NB4 (cell line): ENCODE measurements around the gene ADPRS.

Experiments
- DNase-seq: peaks from one replicate; pipeline ENCODE4 v3.0.0; 2010; ENCODE audit warnings: low read depth
- H3K4me3 ChIP-seq: one replicate; pipeline ENCODE4 v1.5.1; 2011; ENCODE audit warnings: mild to moderate bottlenecking, low read depth, low read length, moderate library complexity
- MAX ChIP-seq: IDR thresholded peaks from 2 replicates; pipeline ENCODE4 v1.6.1; 2011; ENCODE audit warnings: low read depth, low read length
- MYC ChIP-seq: IDR thresholded peaks from 2 replicates; pipeline ENCODE4 v1.6.1; 2011; ENCODE audit warnings: low read depth, low read length
- POLR2A ChIP-seq: IDR thresholded peaks from 2 replicates; pipeline ENCODE4 v1.6.1; 2011; ENCODE audit warnings: mild to moderate bottlenecking; ENCODE audit not compliant: insufficient read length; ENCODE audit errors: extremely low read depth
- TF ChIP-seq, protein P1 (sequence below): IDR thresholded peaks from one replicate; pipeline ENCODE4 v1.5.1; 2012; ENCODE audit warnings: low read depth, low read length

ADPRS gene

GRCh38 chr1:36086529-36087232, 2.0 kb upstream of the ADPRS start:
- DNase-seq: no peak
- TF ChIP-seq MAX: no peak
- no peak for TF ChIP-seq MYC
- TF ChIP-seq, protein P1, sequence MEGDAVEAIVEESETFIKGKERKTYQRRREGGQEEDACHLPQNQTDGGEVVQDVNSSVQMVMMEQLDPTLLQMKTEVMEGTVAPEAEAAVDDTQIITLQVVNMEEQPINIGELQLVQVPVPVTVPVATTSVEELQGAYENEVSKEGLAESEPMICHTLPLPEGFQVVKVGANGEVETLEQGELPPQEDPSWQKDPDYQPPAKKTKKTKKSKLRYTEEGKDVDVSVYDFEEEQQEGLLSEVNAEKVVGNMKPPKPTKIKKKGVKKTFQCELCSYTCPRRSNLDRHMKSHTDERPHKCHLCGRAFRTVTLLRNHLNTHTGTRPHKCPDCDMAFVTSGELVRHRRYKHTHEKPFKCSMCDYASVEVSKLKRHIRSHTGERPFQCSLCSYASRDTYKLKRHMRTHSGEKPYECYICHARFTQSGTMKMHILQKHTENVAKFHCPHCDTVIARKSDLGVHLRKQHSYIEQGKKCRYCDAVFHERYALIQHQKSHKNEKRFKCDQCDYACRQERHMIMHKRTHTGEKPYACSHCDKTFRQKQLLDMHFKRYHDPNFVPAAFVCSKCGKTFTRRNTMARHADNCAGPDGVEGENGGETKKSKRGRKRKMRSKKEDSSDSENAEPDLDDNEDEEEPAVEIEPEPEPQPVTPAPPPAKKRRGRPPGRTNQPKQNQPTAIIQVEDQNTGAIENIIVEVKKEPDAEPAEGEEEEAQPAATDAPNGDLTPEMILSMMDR: no peak
- no peak for TF ChIP-seq POLR2A

DNA sequence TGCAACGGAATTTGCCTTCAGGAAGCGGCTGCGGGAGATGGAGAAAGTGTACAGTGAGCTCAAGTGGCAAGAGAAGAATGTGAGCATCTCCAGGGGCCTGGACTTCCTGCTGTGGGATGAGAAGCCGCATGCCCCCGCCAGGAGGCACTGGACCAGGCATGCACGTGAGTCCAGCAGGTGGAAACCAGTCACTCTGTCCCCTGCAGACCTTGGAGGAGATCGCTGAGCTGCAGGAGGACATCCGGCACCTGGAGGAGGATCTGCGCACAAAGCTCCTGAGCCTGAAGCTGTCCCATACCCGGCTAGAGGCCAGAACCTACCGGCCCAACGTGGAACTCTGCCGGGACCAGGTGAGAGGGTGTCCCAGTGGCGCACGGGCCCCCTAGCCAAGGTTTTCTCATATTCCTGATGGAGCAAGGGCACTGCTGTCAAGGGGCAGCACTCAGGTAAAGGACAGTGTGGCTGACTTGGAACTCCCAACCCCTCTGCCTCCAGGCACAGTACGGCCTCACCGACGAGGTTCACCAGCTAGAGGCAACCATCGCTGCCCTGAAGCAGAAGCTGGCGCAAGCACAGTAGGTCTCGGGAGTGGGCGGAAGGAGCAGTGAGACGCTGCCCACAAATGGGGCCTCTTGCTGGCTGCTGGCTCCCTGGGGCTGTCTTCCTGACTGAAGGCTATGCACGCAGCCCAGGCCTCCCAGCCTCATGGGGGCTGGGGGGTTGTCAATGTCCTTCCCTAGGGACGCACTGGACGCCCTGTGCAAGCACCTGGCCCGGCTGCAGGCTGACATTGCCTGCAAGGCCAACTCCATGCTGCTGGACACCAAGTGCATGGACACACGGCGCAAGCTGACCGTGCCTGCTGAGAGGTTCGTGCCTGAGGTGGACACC, 1.2 kb upstream of the ADPRS start:
- TF ChIP-seq MYC: peak; percentile 99
- TF ChIP-seq, protein P1: peak; percentile 81
- TF ChIP-seq MAX: peak; percentile 99
- peak; percentile 67 for TF ChIP-seq POLR2A
- peak; percentile 95 for DNase-seq

More at GRCh38 chr1:36086529-36087232, 2.0 kb upstream of the ADPRS start:
- peak overlapping the region; percentile 85 for H3K4me3 ChIP-seq

GRCh38 chr1:36088265-36088576, 471 bp upstream of the ADPRS start:
- H3K4me3 ChIP-seq: peak overlapping the region; percentile 85
- no peak for DNase-seq
- TF ChIP-seq MAX: no peak
- TF ChIP-seq, protein P1: no peak
- TF ChIP-seq MYC: no peak
- TF ChIP-seq POLR2A: no peak

More for the DNA sequence above, 1.2 kb upstream of the ADPRS start:
- peak overlapping the region; percentile 85 for H3K4me3 ChIP-seq

GRCh38 chr1:36089393-36090121, 865 bp downstream of the ADPRS start:
- DNase-seq: peak; percentile 26

DNA sequence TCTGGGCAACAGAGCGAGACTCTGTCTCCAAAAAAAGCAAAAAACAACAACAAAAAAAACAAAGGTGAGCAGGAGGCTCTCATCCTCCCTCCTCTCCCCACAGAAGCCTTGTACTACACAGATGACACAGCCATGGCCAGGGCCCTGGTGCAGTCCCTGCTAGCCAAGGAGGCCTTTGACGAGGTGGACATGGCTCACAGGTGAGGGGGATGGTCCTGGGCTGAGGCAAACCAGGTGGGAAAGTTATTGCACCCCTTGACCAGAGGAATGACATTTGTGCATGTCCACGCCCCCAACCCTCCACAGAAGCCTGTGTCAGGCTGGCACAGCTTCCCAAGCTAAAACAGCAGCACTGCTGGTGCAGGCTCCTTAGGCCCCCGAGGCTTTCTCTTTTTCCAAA, 2.4 kb downstream of the ADPRS start:
- no peak overlapping the region for H3K4me3 ChIP-seq
- TF ChIP-seq, protein P1: no peak
- TF ChIP-seq MAX (no peak), MYC (no peak), POLR2A (no peak)
- DNase-seq: no peak

More at GRCh38 chr1:36089393-36090121, 865 bp downstream of the ADPRS start:
- peak overlapping the region; percentile 85 for H3K4me3 ChIP-seq
- TF ChIP-seq POLR2A (no peak), MYC (no peak)

DNA sequence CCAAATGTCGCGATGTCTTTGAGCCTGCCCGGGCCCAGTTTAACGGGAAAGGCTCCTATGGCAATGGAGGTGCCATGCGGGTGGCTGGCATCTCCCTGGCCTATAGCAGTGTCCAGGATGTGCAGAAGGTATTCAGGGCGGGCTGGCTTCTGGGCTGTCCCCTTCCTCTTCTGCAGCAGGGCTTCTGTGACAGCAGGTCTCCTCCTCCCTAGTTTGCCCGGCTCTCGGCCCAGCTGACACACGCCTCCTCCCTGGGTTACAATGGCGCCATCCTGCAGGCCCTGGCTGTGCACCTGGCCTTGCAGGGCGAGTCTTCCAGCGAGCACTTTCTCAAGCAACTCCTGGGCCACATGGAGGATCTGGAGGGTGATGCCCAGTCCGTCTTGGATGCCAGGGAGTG, 3.0 kb downstream of the ADPRS start:
- no peak for DNase-seq
- no peak overlapping the region for H3K4me3 ChIP-seq
- no peak for TF ChIP-seq POLR2A
- TF ChIP-seq MYC: no peak
- TF ChIP-seq, protein P1: no peak
